Activated CD4-positive, CD25-positive, alpha-beta regulatory T cell treated with anti-CD3 and anti-CD28 coated beads, Interleukin-2, amount 50 U/mL, for 72 hours (primary cell): Measurements from ENCODE around the gene IDH3G.
A peak's percentile ranks its signal among the peaks of the same experiment; 100 is the strongest.

Experiments used
- DNase-seq: peaks from one replicate; pipeline ENCODE4 v3.0.0; 2021

IDH3G gene

DNA sequence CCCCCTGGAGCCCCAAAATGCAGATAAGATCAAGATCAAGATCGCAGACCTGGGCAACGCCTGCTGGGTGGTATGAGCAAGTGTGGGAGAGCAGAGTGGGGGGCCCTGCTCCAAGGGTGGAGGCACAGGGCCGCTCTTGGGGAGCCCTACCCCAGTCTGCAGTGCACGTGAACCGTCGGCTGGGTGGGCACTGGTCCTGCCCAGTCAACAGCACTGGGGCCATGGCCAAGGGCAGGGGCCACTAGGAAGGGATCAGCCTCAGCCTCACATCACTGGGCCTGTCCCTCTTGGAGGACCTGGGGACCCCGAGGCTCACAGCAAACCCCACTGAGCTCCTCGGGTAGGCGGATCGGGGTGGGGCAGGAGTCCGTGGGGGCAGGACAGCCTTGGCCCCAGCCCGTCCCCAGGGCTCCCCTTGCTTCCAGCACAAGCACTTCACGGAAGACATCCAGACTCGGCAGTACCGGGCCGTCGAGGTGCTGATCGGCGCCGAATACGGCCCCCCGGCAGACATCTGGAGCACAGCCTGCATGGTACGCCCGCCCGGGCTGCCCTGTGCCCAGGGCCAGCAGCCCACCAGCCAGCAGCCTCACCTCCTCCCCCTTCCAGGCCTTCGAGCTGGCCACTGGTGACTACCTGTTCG is 9.7 kb downstream of the IDH3G start:
- DNase-seq: no peak

DNA sequence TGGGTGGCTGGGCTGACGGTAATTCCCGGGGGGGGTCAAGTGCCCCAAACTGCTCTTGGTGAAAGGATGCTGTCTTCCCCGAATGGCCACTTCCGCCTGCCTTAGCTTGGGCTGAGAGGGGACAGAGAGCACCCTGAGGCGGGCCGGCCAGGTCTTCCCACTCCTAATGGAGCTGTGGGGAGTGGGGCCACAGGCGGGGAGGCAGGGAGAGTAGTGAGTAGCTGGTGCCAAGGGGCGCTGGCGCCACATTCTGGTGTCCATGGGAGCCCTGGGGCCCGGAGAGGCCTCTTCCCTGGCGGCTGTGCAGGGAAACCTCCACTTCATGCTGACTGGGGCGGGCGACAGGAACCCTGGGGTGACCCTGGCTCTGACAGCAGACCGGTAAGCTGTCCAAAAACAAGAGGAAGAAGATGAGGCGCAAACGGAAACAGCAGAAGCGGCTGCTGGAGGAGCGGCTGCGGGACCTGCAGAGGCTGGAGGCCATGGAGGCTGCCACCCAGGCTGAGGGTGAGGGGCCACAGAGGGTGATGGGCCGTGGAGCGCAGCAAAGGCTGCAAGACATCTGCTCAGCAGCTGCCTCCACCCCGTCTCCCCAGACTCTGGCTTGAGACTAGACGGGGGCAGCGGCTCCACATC is 10.7 kb downstream of the IDH3G start:
- DNase-seq: no peak

DNA sequence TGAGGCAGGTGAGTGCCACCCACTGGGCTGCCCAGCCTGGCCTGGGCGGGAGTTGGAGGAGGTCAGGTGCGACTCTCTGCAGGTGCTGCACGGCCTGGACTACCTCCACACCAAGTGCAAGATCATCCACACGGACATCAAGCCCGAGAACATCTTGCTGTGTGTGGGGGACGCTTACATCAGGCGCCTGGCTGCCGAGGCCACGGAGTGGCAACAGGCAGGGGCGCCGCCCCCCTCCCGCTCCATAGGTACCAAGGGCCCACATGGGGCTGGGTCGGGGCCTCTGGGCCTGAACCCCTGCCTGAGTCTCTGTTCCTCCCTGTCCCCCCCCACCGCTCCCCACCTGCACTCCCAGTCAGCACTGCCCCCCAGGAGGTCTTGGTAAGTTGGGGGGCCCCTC is 11.3 kb downstream of the IDH3G start:
- DNase-seq: no peak

DNA sequence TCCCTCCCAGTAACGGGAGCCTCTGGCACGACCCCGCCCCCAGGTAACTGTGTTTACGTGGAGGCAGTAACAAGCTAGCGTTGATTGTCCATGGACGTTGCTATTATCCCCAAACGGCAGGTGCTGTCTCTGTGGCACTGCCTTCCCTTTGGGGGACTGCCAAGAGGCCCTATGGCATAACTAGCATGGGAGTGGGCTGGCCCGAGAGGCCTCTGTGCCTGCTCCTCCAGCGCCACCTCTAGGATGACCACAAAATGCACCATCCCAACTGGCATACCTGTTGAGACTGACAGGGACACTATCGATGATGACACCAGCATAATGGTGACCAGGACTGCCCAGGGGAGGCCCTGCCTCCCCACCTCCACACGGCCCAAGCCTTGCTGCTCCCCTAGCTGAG is 11.9 kb downstream of the IDH3G start:
- DNase-seq: no peak

DNA sequence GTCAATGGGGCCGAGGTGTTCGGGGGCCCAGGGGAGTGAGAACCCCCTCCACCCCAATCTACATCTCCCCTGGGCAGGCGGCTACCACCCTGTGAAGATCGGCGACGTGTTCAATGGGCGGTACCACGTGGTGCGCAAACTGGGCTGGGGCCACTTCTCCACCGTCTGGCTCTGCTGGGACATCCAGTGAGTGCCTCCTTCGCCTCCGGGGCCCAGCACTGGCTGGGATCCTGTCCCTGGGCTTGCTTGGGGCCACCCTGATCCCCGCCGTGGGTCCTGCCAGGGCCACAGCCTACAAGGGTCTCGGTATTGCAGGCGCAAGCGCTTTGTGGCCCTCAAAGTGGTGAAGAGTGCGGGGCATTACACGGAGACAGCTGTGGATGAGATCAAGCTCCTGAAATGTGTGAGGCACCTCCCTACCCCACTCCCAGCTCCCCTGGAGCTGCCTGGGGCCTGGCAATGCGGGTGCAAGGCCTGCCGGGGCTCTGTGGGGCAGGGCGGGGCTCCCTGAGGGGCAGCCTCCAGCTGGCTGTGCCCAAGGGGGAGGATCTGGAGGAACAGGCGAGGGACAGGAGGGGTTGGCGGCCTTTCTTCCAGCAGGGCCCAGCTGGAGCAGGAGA is 12.6 kb downstream of the IDH3G start:
- no peak for DNase-seq

DNA sequence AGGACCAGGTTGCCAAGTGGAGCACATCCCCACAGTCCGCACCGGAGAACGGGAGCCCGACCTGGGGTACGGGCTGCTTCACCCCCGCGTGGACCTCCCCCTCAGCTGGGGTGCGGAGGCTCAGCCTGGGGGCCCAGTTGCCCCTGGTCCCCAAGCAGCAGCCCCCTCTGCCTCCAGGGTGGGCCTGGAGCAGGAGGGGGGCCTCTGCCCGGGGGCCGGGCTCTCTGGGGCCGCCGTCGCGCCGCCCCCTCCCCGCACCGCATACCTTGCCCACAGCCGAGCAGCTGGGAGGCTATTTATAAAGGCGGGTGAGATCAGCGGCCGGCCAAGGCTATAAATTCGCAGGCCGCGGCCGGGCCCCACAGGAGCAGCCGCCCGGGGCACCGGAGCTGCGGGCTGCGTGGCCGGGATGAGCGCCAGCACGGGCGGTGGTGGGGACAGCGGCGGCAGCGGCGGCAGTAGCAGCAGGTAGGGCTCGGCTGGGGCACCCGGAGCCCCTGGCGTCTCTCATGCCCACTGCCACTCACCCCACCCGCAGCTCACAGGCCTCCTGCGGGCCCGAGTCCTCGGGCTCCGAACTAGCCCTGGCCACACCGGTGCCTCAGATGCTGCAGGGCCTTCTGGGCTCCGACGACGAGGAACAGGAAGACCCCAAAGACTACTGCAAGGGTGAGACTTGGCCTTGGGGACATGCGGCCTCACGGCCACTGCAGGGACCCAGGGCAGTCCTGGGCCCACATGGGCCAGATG is 13.3 kb downstream of the IDH3G start, which contains the start of gene SRPK3:
Gene SRPK3, plus strand, starts transcription at position 364 of the 750 bp plus-strand sequence. Its CDS starts 46 bp downstream, at position 410.
- no peak for DNase-seq

DNA sequence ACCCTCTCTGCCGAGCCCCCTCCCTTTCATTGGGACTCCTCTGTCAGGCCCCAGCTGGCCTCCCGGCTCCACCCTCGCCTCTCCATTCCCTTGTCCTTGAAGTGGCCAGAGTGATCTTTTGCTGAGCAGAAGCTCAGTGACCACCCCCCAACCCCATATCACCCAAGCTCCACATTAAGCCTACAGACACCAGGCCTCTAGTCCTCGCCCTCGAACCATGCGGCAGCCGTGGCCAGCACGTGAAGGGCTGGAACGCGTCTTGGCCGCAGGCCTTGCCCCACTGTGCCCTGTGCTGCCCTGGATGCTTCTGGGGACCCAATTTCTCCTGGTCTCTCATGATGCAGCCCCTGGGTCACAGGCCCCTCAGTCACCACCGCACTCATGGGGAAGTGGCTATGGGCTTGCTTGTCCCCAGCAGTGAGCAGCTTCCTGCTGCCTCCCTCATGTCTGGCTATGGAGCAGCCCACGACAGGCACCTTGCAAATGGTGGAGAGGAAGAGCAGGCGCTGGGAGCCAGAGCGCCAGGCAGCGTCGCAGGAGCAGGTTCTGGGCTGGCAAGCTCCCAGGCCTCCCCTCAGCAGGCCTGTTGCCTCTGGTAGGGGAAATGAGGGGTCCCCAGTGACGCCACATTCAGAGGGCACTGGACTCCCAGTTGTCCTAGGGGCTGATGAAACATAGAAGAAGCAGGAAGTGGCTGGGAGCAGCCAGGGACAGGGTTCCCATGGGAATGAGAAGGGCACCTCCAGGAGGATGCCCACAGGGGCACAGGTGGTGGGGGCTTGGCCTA is 14.1 kb downstream of the IDH3G start:
- DNase-seq: no peak

DNA sequence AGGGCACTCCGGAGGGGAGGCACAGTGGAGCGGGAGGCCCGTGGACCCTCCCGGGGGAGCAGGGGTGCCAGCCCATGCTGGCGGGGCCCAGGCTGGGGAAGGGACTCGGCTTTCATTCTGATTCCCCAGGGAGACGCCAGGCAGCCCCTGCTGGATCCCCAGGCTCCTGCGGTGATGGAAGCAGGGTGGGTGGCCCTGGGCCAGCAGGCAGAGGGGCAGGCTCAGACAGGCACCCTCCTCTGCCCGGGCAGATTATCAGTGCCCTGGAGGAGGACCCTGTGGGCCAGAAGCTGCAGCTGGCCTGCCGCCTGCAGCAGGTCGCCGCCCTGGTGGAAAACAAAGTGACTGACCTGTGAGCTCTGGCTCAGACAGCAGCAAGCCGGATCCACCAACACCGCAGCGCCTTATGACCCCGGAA is 15.5 kb downstream of the IDH3G start:
- DNase-seq: no peak

DNA sequence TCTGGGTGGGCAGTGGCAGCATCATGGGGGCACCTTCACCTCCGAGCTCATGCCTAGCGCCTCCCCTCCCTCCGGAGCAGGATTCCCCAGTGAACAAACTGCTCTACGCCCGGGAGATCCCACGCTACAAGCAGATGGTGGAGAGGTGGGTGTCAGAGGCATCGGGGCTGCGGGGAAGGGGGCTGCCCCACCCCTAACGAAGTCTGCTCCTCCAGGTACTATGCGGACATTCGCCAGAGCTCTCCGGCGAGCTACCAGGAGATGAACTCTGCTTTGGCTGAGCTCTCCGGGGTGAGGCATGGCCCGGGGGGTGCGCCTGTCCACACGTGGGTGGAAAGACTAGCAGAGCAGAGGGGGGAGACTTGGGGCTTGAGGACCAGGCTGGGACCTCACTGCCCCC is 16.0 kb downstream of the IDH3G start:
- no peak for DNase-seq

DNA sequence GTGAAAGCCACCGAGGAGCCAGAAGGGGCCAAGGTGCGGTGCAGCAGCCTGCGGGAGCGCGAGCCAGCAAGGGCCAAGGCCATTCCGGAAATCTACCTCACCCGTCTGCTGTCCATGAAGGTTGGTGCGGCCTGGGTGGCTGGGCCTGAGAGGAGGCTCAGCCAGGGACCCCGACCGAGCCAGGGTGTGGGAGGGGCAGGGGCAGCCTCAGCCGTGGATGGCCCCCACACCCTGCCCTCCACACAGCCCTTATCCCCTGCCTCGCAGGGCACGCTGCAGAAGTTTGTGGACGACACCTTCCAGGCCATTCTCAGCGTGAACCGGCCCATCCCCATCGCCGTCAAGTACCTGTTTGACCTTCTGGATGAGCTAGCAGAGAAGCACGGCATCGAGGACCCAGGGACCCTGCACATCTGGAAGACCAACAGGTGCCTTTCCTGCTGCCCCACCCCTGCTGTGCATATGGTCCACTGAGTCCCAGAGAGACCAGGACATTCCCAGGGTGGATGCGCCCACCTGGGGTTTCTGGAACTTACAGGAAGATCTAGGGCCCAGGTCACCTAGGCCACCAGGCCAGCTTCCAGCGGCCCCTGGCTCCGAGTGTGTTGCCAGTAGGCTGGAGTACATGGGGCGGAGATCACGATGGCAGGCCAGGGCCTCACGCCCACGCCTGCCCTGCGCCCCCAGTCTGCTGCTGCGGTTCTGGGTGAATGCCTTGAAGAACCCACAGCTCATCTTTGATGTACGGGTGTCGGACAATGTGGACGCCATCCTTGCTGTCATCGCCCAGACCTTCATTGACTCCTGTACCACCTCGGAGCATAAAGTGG is 16.7 kb downstream of the IDH3G start:
- no peak for DNase-seq

DNA sequence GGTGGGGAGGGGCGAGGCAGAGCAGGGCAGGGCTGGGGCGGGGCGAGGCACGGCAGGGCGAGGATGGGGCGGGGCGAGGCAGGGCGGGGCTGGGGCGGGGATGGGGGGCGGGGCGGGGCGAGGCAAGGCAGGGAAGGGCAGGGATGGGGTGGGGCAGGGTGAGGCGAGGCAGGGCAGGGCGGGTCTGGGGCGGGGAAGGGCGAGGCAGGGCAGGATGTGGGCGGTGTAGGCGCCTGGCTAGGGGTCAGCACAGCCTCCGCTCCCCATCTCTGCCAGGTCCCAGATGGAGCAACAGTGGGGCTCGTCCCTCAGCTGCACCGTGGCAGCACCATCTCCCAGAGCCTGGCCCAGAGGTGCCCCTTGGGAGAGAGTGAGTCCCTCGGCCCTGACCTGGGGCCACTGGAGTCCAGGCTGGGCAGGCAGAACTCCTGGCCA is 17.5 kb downstream of the IDH3G start:
- no peak for DNase-seq

DNA sequence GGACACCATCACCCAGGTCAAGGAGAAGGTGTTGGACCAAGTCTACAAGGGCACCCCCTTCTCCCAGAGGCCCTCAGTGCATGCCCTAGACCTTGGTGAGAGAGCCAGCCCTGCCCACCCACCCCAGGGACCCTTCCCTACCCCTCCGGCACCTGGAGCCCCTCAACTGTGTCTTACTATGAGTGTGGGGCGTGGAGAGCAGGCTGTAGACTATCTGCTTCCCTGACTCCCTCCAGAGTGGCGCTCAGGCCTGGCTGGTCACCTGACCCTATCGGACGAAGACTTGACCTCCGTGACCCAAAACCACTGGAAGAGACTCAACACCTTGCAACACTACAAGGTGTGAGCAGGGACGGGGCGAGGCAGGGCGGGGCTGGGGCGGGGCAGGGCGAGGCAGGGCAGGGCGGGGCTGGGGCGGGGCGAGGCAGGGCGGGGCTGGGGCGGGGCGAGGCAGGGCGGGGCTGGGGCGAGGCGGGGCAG is 18.0 kb downstream of the IDH3G start:
- no peak for DNase-seq

DNA sequence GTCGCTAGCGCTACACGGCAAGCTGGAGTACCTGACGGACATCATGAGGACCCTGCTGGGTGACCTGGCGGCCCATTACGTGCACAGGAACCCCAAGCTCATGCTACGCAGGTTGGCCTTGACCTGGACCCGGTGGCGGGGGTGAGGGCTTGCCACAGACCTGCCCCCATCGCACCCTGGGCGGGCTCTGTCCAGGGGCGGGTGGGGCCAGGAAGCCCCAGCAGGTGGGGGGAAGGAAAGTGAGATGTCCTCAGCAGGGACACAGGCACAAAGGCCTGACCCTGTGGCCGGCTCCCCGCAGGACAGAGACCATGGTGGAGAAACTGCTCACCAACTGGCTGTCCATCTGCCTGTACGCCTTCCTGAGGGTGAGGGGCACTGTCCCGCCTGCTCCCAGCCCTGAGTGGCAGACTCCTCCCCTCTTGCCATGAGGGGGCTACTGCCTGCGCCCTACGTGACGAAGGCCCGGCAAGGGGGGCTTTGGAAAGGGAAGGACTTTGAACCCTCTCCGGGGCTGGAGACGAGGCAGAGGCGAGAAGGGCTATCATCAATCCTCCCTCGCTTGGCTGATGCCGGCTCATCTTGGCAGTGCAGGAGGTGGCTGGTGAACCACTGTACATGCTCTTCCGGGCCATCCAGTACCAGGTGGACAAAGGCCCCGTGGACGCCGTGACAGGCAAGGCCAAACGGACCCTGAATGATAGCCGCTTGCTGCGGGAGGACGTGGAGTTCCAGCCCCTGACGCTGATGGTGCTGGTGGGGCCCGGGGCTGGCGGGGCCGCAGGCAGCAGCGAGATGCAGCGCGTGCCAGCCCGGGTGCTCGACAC is 18.7 kb downstream of the IDH3G start:
- no peak for DNase-seq

DNA sequence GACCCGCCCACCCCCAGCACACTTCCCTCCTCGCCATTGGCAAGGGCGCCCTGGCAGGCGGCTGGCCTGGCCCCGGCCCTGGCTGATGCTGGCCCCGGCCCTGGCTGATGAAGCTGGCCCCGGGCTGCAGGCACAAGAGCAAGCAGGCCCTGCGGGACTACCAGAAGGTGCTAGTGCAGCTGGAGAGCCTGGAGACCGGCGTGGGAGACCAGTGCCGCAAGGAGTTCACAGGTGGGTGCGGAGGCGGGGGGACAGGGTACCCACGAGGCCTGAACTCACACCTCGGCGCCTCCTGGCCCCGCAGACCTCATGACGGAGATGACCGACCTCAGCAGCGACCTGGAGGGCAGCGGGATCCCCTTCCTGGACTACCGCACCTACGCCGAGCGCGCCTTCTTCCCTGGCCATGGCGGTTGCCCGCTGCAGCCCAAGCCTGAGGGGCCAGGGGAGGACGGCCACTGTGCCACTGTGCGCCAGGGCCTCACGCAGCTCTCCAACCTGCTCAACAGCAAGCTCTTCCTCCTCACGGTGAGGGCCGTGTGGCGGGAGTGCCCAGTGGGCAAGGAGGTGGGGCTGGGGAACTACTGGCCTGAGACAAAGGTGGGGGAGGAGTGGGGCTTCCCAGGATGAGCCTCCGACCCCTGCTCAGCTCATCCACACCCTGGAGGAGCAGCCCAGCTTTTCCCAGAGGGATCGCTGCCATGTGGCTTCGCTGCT is 19.4 kb downstream of the IDH3G start:
- DNase-seq: no peak

DNA sequence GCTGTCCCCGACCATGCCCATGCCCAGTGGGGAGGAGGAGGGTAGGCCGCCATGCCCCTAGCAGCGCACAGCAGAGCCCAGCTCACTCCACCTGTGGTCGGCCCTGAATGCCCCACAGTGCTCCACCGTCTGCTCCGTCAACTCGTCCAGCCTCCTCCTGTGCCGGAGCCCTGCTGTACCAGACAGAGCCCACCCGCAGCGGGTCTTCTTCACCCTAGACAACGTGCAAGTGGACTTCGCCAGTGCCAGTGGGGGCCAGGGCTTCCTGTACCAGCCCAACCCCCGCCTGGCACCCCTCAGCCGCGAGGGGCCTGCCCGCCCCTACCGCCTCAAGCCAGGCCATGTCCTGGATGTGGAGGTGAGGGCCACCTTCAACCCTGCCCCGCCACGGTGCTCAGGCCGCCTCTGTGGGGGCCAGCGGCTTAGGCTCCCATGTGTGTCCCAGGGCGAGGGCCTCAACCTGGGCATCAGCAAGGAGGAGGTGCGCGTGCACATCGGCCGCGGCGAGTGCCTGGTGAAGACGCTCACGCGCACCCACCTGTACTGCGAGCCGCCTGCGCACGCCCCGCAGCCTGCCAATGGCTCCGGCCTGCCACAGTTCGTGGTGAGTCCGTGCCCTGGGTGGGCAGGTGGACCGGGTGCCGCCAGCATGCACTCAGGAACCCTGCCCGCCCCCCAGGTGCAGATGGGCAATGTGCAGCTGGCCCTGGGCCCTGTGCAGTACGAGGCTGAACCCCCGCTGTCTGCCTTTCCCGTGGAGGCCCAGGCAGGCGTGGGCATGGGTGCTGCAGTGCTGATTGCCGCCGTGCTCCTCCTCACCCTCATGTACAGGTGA is 20.2 kb downstream of the IDH3G start:
- DNase-seq: no peak

DNA sequence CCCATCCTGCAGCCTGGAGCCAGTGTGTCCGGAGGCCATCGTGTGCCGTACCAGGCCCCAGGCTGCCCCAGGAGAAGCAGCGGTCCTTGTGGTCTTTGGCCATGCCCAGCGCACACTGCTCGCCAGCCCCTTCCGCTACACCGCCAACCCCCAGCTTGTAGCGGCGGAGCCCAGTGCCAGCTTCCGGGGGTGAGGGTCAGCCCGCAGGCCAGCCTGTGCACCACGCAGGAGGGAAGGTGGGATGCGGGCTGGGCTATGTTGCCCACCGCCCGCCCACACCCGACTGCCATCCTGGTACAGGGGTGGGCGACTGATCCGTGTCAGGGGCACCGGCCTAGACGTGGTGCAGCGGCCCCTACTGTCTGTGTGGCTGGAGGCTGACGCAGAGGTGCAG is 21.0 kb downstream of the IDH3G start:
- peak; percentile 27 for DNase-seq

DNA sequence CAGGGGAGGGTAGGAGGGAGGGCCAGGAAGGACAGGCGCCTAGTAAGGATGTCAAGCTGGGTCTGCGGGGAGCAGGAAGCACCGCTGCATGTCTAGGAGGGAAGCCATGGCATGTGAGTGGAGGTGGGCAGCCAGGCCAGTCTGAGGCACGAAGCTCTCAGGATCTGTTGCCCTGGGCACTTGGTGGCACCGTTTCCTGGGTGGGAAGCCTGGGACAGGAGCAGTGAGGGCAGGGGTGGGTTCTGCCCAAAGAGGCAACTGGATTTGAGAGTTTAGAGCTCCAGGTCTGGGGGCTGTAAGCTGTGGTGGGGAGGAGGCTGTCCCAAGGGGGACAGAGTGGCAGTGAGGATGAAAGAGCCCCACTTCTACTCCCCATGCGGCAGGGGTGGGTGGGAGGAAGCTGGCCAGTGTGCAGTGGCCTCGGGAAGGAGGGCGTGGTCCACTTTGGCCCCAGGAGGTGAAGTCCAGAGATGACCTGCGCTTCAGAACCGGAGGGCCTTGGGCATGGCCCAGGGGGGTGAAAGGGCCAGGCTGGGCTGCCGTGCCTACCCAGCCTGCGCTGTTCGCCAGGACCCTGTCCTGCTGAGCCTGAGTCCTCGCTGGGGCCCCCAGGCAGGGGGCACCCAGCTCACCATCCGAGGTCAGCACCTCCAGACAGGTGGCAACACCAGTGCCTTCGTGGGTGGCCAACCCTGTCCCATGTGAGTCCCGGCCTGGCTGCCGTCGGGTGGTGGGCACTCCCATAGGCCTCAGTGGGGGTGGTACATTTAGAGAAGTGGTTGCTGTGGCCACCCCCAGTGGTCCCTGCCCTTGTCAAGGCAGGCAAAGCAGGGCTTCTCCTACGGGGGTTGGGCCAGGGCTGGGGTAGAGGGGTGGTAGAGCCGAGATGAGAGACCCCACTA is 21.6 kb downstream of the IDH3G start:
- peak; percentile 25 for DNase-seq
